Heart left ventricle (tissue), 16 donors: Measurements from ENCODE around the gene ADARB1. TPM values are rescaled to one million over a fixed set of nuclear protein-coding genes. Genes with fewer than 3 reads are reported as not detected.

Source experiments
- ATAC-seq, 4 donors: fragments of 200-7000 bp; cut with Tn5 transposase; one replicate each; pipeline ENCODE4 v1.9.1; 2020 to 2022; ENCODE audit warnings: moderate library complexity in 4 of 4, mild to moderate bottlenecking in 3 of 4, moderate number of reproducible peaks in 1 of 4
- DNase-seq, 5 donors: peaks; one replicate each; pipeline ENCODE4 v3.0.0-alpha.2; 2020
- H3K27ac ChIP-seq, 12 donors: fragments of 200-600 bp; sonication (generic) in 4 of 12; one replicate each; pipeline versions ENCODE4 v1.5.0 to v1.8.0; 2016 to 2022; ENCODE audit warnings: mild to moderate bottlenecking in 2 of 12
- H3K27me3 ChIP-seq, 9 donors: fragments of 200-600 bp; sonication (generic) in 2 of 9; one replicate each; pipeline versions ENCODE4 v1.5.1 to v1.8.0; 2016 to 2022; ENCODE audit warnings: mild to moderate bottlenecking in 3 of 9
- H3K36me3 ChIP-seq, 9 donors: fragments of 200-600 bp; sonication (generic) in 2 of 9; one replicate each; pipeline versions ENCODE4 v1.5.0 to v1.8.0; 2018 to 2022; ENCODE audit warnings: mild to moderate bottlenecking in 2 of 9
- H3K4me1 ChIP-seq, 12 donors: fragments of 200-600 bp; sonication (generic) in 4 of 12; one replicate each; pipeline versions ENCODE4 v1.5.0 to v1.8.0; 2016 to 2022; ENCODE audit warnings: mild to moderate bottlenecking in 3 of 12
- H3K4me3 ChIP-seq, 12 donors: fragments of 200-600 bp; sonication (generic) in 4 of 12; one replicate each; pipeline versions ENCODE4 v1.5.0 to v1.8.0; 2017 to 2022; ENCODE audit warnings: mild to moderate bottlenecking in 9 of 12, moderate library complexity in 4 of 12
- H3K9me3 ChIP-seq, 12 donors: fragments of 200-600 bp; sonication (generic) in 4 of 12; one replicate each; pipeline versions ENCODE4 v1.5.0 to v1.8.0; 2016 to 2022; ENCODE audit warnings: mild to moderate bottlenecking in 1 of 12
- POLR2A ChIP-seq, 2 donors: fragments of 450-650 bp; IDR thresholded peaks; one replicate each; pipeline ENCODE4 v1.6.1; 2017; ENCODE audit warnings: antibody characterized with exemption in 2 of 2, mild to moderate bottlenecking in 2 of 2, moderate library complexity in 2 of 2
- WGBS, 4 donors: extraction: QIAGEN DNeasy Blood & Tissue Kit in 2 of 4; methylation state at CpG; one replicate each; pipeline versions ENCODE4 v1.1.5 to v1.1.7; 2013 to 2018; 5-methylcytosine and 5-hydroxymethylcytosine counted together
- intact Hi-C, 10 donors: fragments of 100-400 bp; cut with DNase I; formaldehyde crosslinking; loops; one replicate each; pipeline versions ENCODE4 v1.11.1 to v1.14.2; 2022
- polyA plus RNA-seq, 2 donors: library from polyadenylated mRNA; stranded (reverse); fragments of 200-250 nt; gene quantifications; one replicate each; pipeline ENCODE4 v1.2.3, GENCODE V29; 2013
- total RNA-seq, 9 donors: library from RNA; depleted of rRNA in 2 of 9; stranded (reverse); fragments of >200 nt in 2 of 9; fragmentation: NEBNext Ultra II Directional in 3 of 9; extraction: Animal tissue kit (Norgen Biotek cat#: 25700) in 3 of 9; gene quantifications; one replicate each; pipeline versions ENCODE4 v1.1.0 to v1.2.4, GENCODE V29; 2016 to 2023
- TF ChIP-seq, protein P1 (sequence below), 12 donors: fragments of 200-600 bp; sonication (generic) in 4 of 12; IDR thresholded peaks; one replicate each; pipeline versions ENCODE4 v1.5.0 to v1.8.0; 2018 to 2022; ENCODE audit warnings: antibody characterized with exemption in 12 of 12, mild to moderate bottlenecking in 5 of 12
- donor health status: ischemic (EF 13 %, LVEDD 7.1; RV severe dilation, severe dysfunction).
- donor health status: healthy with polysubstance abuse.
- donor health status: DM: no; HTN: yes; CAD: no.
- donor health status: DM: no; HTN: no; CAD: no.
- donor health status: ischemic (EF 25% LVEDD 6.9; RV normal size, moderate dysfunction).
- donor health status: ischemic (EF 25% LVEDD 5.7; RV mildly dilated, moderate dysfunction).
- donor health status: healthy.
- donor health status: DM: yes; HTN: yes; CAD: no.
- donor health status: ischemic (EF 35%, LVEDD 5.7; RV mildly dilated, moderate dysfunction).
- donor health status: nonischemic (EF 11% LVEDD 7.7; RV severe dilation, severe dysfunction).
- donor health status: DM: yes; HTN: yes; CAD: no.
- donor health status: PGD.
- donor health status: ischemic (EF 29% LVEDD 5.4; RV normal size, mild dysfunction).
- donor health status: nonischemic (EF 23%, LVEDD 6.1; RV moderate dilation, normal function).

ADARB1 gene
- total and polyA plus RNA-seq, 11 donors, result 6.9 to 16.3 (median 12.0) TPM

DNA sequence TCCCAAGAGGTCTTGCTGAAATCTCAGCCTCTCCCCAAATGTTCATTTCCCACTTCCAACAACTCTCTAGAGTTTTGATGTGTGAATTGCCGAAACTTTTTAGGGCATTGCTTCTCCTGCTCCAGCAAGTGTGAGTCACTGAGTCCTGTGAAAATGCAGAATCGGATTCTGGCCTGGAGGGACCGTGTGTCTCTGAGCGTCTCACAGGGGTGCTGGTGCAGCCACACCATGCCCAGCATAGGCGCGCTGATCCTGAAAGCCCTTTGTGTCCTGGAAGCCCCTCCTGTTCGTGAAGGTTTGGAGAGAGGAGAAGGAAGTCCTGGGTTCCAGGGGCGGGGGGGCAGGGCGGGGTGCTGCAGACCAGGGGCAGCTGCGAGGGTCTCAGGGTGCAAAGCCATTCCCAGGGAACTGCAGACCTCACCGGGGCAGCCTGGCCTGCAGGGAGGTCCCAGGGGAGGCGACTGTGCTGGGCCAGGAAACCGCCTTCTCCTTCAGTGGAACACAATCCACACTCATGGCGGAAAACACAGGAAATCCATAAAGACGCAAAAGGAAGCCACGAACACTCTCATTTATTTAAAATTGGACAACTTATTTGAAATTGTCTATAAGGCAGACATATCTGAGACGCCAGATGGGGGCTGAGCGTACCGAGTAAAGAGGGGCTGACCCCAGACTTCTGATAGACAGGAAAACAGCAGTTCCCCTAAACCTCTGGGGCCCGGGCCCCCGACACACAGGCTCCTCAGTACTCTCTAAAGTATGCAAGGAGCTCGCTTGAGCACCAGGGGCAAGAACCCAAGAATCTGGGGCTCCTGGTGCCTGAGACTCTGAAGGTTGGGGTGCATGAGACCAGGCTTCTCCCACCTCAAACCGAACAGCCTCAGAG is 43.5 kb upstream of the ADARB1 start:
- Histone ChIP-seq H3K36me3 (no peaks in the 10 kb centered on the region), H3K27ac (peak overlapping the region in 7 of 12 donors; percentile 39 to 73 (median 55)), H3K4me3 (peak overlapping the region in 2 of 12 donors; percentile 0 to 1), H3K4me1 (peaks cover 5 to 53% (median 30%) of the 10 kb centered on the region in 12 donors), H3K9me3 (peaks cover 0 to 4% (median 0%) of the 10 kb centered on the region in 12 donors), H3K27me3 (no peaks in the 10 kb centered on the region)
- WGBS, 4 donors, result 60 to 74% (median 64%) methylated on average over 20 to 23 of the region's 23 CpGs
- intact Hi-C loops, result loop anchor here in 1 of 10 donors (5.0 kb wide), 1 partner anchor 96 kb away; no protein-coding TSS in a partner anchor
- ATAC-seq (peak in 2 of 4 donors; percentile 18 to 66), DNase-seq (peak in 3 of 5 donors; percentile 40 to 58 (median 56))
- no peak for TF ChIP-seq POLR2A (IDR thresholded peaks at IDR 0.05)
- TF ChIP-seq, protein P1, sequence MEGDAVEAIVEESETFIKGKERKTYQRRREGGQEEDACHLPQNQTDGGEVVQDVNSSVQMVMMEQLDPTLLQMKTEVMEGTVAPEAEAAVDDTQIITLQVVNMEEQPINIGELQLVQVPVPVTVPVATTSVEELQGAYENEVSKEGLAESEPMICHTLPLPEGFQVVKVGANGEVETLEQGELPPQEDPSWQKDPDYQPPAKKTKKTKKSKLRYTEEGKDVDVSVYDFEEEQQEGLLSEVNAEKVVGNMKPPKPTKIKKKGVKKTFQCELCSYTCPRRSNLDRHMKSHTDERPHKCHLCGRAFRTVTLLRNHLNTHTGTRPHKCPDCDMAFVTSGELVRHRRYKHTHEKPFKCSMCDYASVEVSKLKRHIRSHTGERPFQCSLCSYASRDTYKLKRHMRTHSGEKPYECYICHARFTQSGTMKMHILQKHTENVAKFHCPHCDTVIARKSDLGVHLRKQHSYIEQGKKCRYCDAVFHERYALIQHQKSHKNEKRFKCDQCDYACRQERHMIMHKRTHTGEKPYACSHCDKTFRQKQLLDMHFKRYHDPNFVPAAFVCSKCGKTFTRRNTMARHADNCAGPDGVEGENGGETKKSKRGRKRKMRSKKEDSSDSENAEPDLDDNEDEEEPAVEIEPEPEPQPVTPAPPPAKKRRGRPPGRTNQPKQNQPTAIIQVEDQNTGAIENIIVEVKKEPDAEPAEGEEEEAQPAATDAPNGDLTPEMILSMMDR (IDR thresholded peaks at IDR 0.05), result no peak

DNA sequence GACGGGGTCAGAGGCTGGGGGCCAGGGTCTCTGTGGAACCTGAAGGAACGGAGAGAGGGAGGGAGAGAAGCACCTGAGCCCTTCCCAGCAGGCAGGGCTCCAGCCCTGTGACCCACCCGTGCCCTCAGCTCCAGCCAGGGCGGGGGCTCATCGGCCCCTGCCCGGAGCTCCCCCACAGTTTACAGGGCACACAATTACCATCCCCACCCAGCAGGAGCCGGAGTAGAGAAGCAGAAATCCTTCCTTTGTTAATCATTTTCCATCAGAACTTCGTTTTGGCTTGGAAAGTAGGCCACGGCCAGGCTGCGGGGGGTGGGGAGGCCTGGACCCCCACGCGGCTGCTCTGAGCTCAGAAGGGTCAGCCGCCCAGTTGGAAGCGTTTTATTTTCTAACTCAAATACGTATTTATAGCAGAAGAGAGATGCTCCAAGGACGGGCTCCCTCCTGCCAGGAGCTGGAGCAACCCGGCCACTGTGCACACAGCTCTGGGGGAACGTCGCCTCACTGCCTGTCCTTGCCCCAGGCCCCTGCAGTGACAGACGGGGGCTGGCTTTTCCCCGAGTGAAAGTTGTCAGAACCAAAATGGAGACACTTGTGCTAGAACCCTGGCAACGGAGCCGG is 42.7 kb upstream of the ADARB1 start:
- intact Hi-C loops, result loop anchor here in 1 of 10 donors (5.0 kb wide), 1 partner anchor 96 kb away; no protein-coding TSS in a partner anchor

DNA sequence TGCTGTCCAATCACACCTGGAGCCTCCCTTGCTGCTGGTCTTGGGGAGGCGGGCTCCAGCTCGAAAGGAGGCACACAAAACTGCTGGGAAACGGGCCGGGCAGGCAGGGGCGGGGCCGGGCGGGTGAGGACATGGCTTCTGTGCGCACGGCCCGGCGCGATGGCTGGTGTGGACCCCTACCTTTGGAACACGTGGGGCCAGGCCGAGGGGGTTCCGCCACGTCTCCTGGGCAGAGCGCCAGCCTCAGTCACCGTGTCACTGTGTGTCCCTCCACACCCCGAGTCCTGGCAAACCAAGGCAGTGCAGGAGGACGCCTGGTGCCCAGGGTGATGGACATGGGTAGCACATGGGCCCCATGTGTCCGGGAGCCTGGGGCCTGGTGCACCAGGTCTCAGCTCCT is 42.0 kb upstream of the ADARB1 start:
- Histone ChIP-seq H3K4me3 (no peak overlapping the region), H3K4me1 (peaks cover 5 to 53% (median 30%) of the 10 kb centered on the region in 12 donors), H3K27ac (no peak overlapping the region), H3K9me3 (peaks cover 0 to 16% (median 11%) of the 10 kb centered on the region in 12 donors), H3K36me3 (no peaks in the 10 kb centered on the region), H3K27me3 (no peaks in the 10 kb centered on the region)
- intact Hi-C loops, result loop anchor here in 1 of 10 donors (5.0 kb wide), 1 partner anchor 95 kb away; no protein-coding TSS in a partner anchor
- peak in 1 of 5 donors; percentile 29 for DNase-seq
- WGBS, 4 donors, result 91 to 94% (median 92%) methylated on average over 3 to 21 of the region's 21 CpGs
- no peak for ATAC-seq
- TF ChIP-seq, protein P1 (IDR thresholded peaks at IDR 0.05), result no peak
- no peak for TF ChIP-seq POLR2A (IDR thresholded peaks at IDR 0.05)

More for the DNA sequence above, 42.7 kb upstream of the ADARB1 start:
- H3K27me3 ChIP-seq, result no peaks in the 10 kb centered on the region
- no peak for TF ChIP-seq POLR2A (IDR thresholded peaks at IDR 0.05)
- TF ChIP-seq, protein P1 (IDR thresholded peaks at IDR 0.05), result no peak
- no peak for ATAC-seq
- H3K4me1 ChIP-seq, result peaks cover 5 to 53% (median 30%) of the 10 kb centered on the region in 12 donors
- peaks cover 0 to 11% (median 5%) of the 10 kb centered on the region in 12 donors for H3K9me3 ChIP-seq
- H3K27ac ChIP-seq, result peak overlapping the region in 6 of 12 donors; percentile 46 to 73 (median 56)
- no peak overlapping the region for H3K4me3 ChIP-seq
- no peaks in the 10 kb centered on the region for H3K36me3 ChIP-seq
- WGBS, 4 donors, result 83 to 91% (median 88%) methylated on average over 22 to 23 of the region's 23 CpGs
- no peak for DNase-seq
